Measurements from ENCODE around the gene EXOC5.
A peak's percentile ranks its signal among the peaks of the same experiment; 100 is the strongest.

The EXOC5 gene

GRCh38 chr14:57268161-57269069 lies at the start of gene EXOC5, which contains the start of gene AP5M1:
TSS of gene EXOC5 (minus strand) at chr14:57268905. CDS start at chr14:57268648, 257 bp downstream.
TSS of gene AP5M1 (plus strand) at chr14:57268971. CDS start at chr14:57269315, 344 bp downstream.
- peaks cover 54% of the 10 kb centered on the region for H3K4me1 ChIP-seq (ENCODE audit: insufficient read depth, low read length)
- H3K9me3 ChIP-seq (ENCODE audit: insufficient read depth, low read length, severe bottlenecking), result no peaks in the 10 kb centered on the region
- peak within 1 kb of the TSS; percentile 95 for H3K27ac ChIP-seq (ENCODE audit: low read length)
- H3K79me2 ChIP-seq (ENCODE audit: insufficient read depth, low read length), result peaks cover 99% of the 10 kb centered on the region
- no peaks in the 10 kb centered on the region for H3K27me3 ChIP-seq (ENCODE audit: insufficient read depth, low read length, poor library complexity)
- H3K4me3 ChIP-seq (ENCODE audit: low read depth in 1 of 2, low read length in 2 of 2), result peak within 1 kb of the TSS; percentile 91 to 95
- peak within 1 kb of the TSS; percentile 71 for H3K4me2 ChIP-seq (ENCODE audit: insufficient read depth, low read length)
- DNase-seq (peak; percentile 94), ATAC-seq (ENCODE audit: insufficient read depth, low read depth) (peak; percentile 90)
- H3K36me3 ChIP-seq (ENCODE audit: insufficient read depth, low read length), result peaks cover 6% of the 10 kb centered on the region
- peak within 1 kb of the TSS; percentile 84 for H3K9ac ChIP-seq (ENCODE audit: low read depth, low read length)
- TF ChIP-seq CTCF (IDR thresholded peaks at IDR 0.05; ENCODE audit: borderline replicate concordance, extremely low read depth, low read length, poor library complexity, severe bottlenecking) (no peak), EZH2 (IDR thresholded peaks at IDR 0.05; ENCODE audit: borderline replicate concordance, low read depth, low read length, severe bottlenecking) (no peak)
- peaks cover 26% of the 10 kb centered on the region for H4K20me1 ChIP-seq (ENCODE audit: insufficient read depth, low read length)
- peak within 1 kb of the TSS; percentile 97 for H2AFZ ChIP-seq (ENCODE audit: low read depth, low read length)

- no peaks in the 10 kb centered on the region for H3K9me3 ChIP-seq (ENCODE audit: insufficient read depth, low read length, severe bottlenecking)
- peak; percentile 78 for ATAC-seq (ENCODE audit: insufficient read depth, low read depth)
- H3K27me3 ChIP-seq (ENCODE audit: insufficient read depth, low read length, poor library complexity), result peaks cover 21% of the 10 kb centered on the region
- peak; percentile 74 for DNase-seq
- no peak overlapping the region for H3K4me2 ChIP-seq (ENCODE audit: insufficient read depth, low read length)
- H3K9ac ChIP-seq (ENCODE audit: low read depth, low read length), result no peak overlapping the region
- H4K20me1 ChIP-seq (ENCODE audit: insufficient read depth, low read length), result no peaks in the 10 kb centered on the region
- TF ChIP-seq EZH2 (IDR thresholded peaks at IDR 0.05; ENCODE audit: borderline replicate concordance, low read depth, low read length, severe bottlenecking) (no peak), CTCF (IDR thresholded peaks at IDR 0.05; ENCODE audit: borderline replicate concordance, extremely low read depth, low read length, poor library complexity, severe bottlenecking) (peak; percentile 94)
- no peak overlapping the region for H2AFZ ChIP-seq (ENCODE audit: low read depth, low read length)
- H3K4me1 ChIP-seq (ENCODE audit: insufficient read depth, low read length), result no peaks in the 10 kb centered on the region
- H3K79me2 ChIP-seq (ENCODE audit: insufficient read depth, low read length), result no peaks in the 10 kb centered on the region
- no peak overlapping the region for H3K4me3 ChIP-seq (ENCODE audit: low read depth in 1 of 2, low read length in 2 of 2)
- no peak overlapping the region for H3K27ac ChIP-seq (ENCODE audit: low read length)
- H3K36me3 ChIP-seq (ENCODE audit: insufficient read depth, low read length), result no peaks in the 10 kb centered on the region
These were observed 48.6 kb upstream of the EXOC5 start for GRCh38 chr14:57317248-57317833.

GRCh38 chr14:57314396-57315089 lies 45.8 kb upstream of the EXOC5 start:
- Histone ChIP-seq H3K9ac (ENCODE audit: low read depth, low read length) (no peak overlapping the region), H3K4me1 (ENCODE audit: insufficient read depth, low read length) (no peaks in the 10 kb centered on the region), H3K27ac (ENCODE audit: low read length) (no peak overlapping the region), H2AFZ (ENCODE audit: low read depth, low read length) (no peak overlapping the region), H3K4me2 (ENCODE audit: insufficient read depth, low read length) (no peak overlapping the region), H3K27me3 (ENCODE audit: insufficient read depth, low read length, poor library complexity) (peaks cover 14% of the 10 kb centered on the region), H3K9me3 (ENCODE audit: insufficient read depth, low read length, severe bottlenecking) (no peaks in the 10 kb centered on the region), H4K20me1 (ENCODE audit: insufficient read depth, low read length) (no peaks in the 10 kb centered on the region), H3K79me2 (ENCODE audit: insufficient read depth, low read length) (no peaks in the 10 kb centered on the region), H3K4me3 (ENCODE audit: low read depth in 1 of 2, low read length in 2 of 2) (no peak overlapping the region), H3K36me3 (ENCODE audit: insufficient read depth, low read length) (no peaks in the 10 kb centered on the region)
- no peak for TF ChIP-seq EZH2 (IDR thresholded peaks at IDR 0.05; ENCODE audit: borderline replicate concordance, low read depth, low read length, severe bottlenecking)
- TF ChIP-seq CTCF (IDR thresholded peaks at IDR 0.05; ENCODE audit: borderline replicate concordance, extremely low read depth, low read length, poor library complexity, severe bottlenecking), result no peak
- ATAC-seq (ENCODE audit: insufficient read depth, low read depth), result no peak
- DNase-seq, result no peak

Data from DND-41 (cell line).